D721Med (cell line): Measurements from ENCODE around the gene MRPS27.
A peak's percentile ranks its signal among the peaks of the same experiment; 100 is the strongest.

Experiments
- DNase-seq: peaks from one replicate; pipeline ENCODE4 v3.0.0; 2011; ENCODE audit warnings: low spot score; ENCODE audit not compliant: insufficient read length
- FAIRE-seq: peaks from 2 replicates; lab custom pipeline; 2011; peaks lifted over from hg19 to GRCh38; lab: Jason Lieb, UNC
- TF ChIP-seq, protein P1 (sequence below): IDR thresholded peaks from 2 replicates; pipeline ENCODE4 v1.5.1; 2012; ENCODE audit warnings: mild to moderate bottlenecking, control low read depth; ENCODE audit not compliant: insufficient read depth; ENCODE audit errors: missing control alignments

The MRPS27 gene

DNA sequence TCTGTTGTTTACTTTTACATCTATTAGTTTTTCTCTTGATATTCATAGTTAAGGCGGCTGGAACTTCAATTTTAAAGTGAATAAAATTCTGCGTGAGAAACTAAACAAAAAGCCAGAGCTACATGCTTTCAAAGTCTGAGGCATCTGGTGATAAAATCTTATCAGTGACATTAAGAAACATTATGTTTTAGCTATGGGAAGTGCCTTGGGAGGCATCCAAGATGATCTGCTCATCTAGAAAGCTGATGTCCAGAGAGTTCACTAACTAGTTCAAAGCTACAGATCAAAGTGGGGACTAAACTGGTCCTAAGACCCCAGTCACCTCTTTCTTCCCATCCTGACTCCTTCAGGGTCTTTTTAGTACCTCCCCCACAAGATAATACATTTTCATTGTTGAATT lies 37.2 kb downstream of the MRPS27 start:
- no peak for DNase-seq
- TF ChIP-seq, protein P1, sequence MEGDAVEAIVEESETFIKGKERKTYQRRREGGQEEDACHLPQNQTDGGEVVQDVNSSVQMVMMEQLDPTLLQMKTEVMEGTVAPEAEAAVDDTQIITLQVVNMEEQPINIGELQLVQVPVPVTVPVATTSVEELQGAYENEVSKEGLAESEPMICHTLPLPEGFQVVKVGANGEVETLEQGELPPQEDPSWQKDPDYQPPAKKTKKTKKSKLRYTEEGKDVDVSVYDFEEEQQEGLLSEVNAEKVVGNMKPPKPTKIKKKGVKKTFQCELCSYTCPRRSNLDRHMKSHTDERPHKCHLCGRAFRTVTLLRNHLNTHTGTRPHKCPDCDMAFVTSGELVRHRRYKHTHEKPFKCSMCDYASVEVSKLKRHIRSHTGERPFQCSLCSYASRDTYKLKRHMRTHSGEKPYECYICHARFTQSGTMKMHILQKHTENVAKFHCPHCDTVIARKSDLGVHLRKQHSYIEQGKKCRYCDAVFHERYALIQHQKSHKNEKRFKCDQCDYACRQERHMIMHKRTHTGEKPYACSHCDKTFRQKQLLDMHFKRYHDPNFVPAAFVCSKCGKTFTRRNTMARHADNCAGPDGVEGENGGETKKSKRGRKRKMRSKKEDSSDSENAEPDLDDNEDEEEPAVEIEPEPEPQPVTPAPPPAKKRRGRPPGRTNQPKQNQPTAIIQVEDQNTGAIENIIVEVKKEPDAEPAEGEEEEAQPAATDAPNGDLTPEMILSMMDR, result no peak
- FAIRE-seq, result no peak

DNA sequence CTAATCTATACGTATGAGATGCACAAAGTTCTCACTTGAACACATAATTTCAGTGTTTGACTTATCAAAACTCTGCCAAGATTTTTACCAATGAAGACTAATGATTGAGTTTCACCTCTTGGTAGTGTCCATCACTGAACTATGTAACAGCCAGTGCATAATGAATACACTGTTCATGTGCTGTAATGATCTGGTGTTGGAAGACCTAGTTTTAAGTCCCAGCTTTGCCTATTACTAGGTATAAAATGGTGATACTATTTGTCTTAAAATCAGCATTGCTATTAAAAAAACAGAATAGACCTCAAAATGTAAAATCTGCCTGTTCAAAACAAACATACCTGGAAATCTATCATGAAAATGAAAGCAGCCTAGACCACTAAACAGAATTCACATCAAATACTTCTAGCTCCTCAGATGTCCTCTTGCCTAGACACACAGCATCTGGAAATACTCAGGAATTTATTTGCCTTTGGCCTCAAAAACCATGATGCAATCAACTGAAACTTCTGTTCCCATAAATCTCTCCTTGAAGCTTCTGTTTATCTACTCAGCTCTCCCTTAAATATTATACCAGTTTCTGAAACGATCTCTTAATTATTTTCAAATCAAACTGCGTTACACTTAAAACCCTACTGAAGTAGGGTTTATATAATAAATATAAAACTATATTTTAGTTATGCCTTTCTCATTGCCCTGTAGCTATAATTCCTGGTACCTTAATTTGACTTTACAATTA lies 38.1 kb downstream of the MRPS27 start:
- DNase-seq, result no peak
- FAIRE-seq, result peak; percentile 21
- TF ChIP-seq, protein P1, result no peak

DNA sequence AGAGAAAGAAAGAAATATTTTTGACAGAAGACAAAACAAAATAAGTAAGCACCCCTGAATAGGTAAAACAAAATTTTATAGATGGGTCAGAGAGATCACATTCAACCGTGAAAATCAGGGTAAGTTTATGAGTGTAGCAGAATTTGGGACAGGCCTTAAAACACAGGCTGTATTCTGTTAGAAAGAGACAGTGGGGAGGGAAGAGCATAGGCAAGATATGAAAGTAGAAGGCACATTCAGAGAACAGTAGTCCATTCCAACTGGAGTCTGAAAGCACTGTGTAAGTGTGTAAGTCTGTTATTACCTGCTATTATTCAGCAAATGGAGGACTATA lies 38.6 kb downstream of the MRPS27 start:
- DNase-seq (no peak), FAIRE-seq (no peak)
- TF ChIP-seq, protein P1, result no peak

DNA sequence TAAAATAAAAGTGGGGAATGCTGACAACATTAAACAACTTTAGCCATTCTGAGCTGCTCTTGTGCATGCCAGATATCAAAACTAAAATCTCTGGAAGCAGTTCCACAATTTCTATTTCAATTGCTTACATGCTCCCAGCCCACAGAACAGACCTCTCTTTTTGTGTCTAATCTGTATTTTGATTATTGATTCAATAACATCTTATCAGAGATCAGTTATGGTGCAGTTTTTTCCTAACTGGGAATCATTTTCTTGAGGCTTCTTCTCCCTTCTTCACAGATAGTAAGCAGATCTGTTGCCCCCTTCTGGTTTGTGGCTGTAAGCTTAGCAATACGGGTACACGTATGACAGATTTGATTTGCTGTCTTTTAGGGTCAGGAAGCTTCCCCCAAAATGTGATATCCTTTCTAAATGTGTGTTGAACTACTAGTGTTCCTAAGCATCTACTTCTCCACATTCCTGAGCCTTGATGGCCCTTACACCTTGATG lies 39.4 kb downstream of the MRPS27 start:
- FAIRE-seq, result peak; percentile 44
- TF ChIP-seq, protein P1, result peak; percentile 57
- no peak for DNase-seq

DNA sequence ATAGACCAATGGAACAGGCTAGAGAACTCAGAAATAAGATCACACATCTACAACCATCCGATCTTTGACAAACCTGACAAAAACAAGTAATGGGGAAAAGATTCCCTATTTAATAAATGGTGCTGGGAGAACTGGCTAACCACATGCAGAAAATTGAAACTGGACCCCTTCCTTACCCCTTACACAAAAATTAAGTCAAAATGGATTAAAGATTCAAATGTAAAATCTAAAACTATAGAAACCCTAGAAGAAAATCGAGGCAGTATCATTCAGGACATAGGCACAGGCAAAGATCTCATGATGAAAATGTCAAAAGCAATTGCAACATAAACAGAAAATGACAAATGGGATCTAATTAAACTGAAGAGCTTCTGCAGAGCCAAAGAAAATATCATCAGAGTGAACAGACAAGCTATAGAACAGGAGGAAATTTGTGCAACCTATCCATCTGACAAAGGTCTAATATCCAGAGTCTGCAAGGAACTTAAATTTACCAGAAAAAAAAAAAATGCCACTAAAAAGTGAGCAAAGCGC lies 43.8 kb downstream of the MRPS27 start:
- TF ChIP-seq, protein P1, result no peak

DNA sequence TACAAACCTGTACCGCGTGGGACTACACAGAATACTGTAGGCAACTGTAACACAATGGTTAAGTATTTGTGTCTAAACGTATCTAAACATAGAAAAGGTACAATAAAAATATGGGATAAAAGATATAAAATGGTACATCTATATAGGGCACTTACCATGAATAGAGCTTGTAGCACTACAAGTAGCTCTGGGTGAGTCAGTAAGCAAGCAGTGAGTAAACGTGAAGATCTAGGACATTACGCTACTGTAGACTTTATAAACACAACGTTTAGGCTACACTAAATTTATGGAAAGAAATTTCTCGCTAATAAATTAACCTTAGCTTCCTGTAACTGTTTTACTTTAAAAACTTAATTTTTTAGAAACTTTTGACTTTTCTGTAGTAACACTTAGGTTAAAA lies 46.5 kb downstream of the MRPS27 start:
- TF ChIP-seq, protein P1, result no peak
- DNase-seq (no peak), FAIRE-seq (no peak)

More for the DNA sequence above, 43.8 kb downstream of the MRPS27 start:
- FAIRE-seq (no peak), DNase-seq (no peak)

DNA sequence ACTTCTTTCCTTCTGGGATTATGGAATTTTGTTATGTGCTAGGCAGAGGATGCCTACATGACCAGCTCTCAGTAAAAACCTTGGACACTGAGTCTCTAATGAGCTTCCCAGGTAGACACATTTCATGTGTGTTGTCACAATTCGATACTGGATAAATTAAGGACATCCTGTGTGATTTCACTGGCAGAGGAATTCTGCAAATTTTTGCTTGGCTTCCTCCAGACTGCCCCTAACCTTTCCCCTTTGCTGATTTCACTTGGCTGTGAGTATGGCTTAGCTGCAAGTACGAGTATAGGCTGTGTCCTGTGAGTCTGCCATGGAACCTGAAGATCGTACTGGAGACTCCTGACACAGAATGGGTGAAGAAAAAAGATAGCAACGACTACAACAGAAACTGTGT lies 47.6 kb downstream of the MRPS27 start:
- TF ChIP-seq, protein P1, result no peak
- FAIRE-seq, result no peak
- DNase-seq, result no peak
